PC-9 (cell line): Measurements from ENCODE around the gene TSHZ3.

Experiments
- CTCF ChIP-seq: fragments of 200-600 bp; sonication (generic); conservative IDR thresholded peaks from 2 replicates; pipeline ENCODE4 v1.6.1; 2017; ENCODE audit warnings: mixed run types, antibody characterized with exemption, mild to moderate bottlenecking, moderate library complexity
- EZH2 ChIP-seq: fragments of 200-600 bp; sonication (generic); IDR thresholded peaks from 2 replicates; pipeline ENCODE4 v1.8.0; 2017; ENCODE audit warnings: antibody characterized with exemption, low read depth

- TF ChIP-seq CTCF (no peak), EZH2 (no peak)
Measured at GRCh38 chr19:31337008-31337914, 12.0 kb downstream of the TSHZ3 start.
